Measurements from ENCODE around the gene RFC1. TPM values are rescaled to one million over a fixed set of nuclear protein-coding genes. Genes with fewer than 3 reads are reported as not detected.
A peak's percentile ranks its signal among the peaks of the same experiment; 100 is the strongest.
"Not testable (repeated sequence)": the region's sequence is repeated elsewhere in the genome, so short reads cannot be mapped to it uniquely, and the experiment has no call there.

Gene RFC1
- total RNA-seq, 2 donors from 2014 or later, result 111 to 134 TPM

- no peak overlapping the region for H3K4me3 Mint-ChIP-seq
Measured at GRCh38 chr4:39286263-39286662, 79.9 kb downstream of the RFC1 start.

GRCh38 chr4:39285853-39286252, 80.3 kb downstream of the RFC1 start:
- Mint-ChIP-seq H3K4me3 (no peak overlapping the region), H3K27ac (peak overlapping the region; percentile 41), H3K36me3 (ENCODE audit: insufficient read depth in 2 of 2) (peaks cover 2 to 22% of the 10 kb centered on the region in 2 donors), H3K4me1 (ENCODE audit: low read depth) (peaks cover 12% of the 10 kb centered on the region), H3K27me3 (ENCODE audit: low read depth) (no peaks in the 10 kb centered on the region), H3K9me3 (no peaks in the 10 kb centered on the region)
- no peak for DNase-seq
- ATAC-seq (replicated peaks in 1 of 2), result no peak

More at GRCh38 chr4:39286263-39286662, 79.9 kb downstream of the RFC1 start:
- Mint-ChIP-seq H3K36me3 (ENCODE audit: insufficient read depth in 2 of 2) (peaks cover 2 to 25% of the 10 kb centered on the region in 2 donors), H3K27ac (peak overlapping the region; percentile 1), H3K9me3 (no peaks in the 10 kb centered on the region), H3K4me1 (ENCODE audit: low read depth) (peaks cover 12% of the 10 kb centered on the region), H3K27me3 (ENCODE audit: low read depth) (no peaks in the 10 kb centered on the region)
- ATAC-seq (replicated peaks in 1 of 2), result peak in 1 of 2 donors; percentile 17
- no peak for DNase-seq

- Mint-ChIP-seq H3K4me3 (no peak overlapping the region), H3K27ac (peak overlapping the region; percentile 41), H3K27me3 (ENCODE audit: low read depth) (no peaks in the 10 kb centered on the region), H3K4me1 (ENCODE audit: low read depth) (peaks cover 12% of the 10 kb centered on the region), H3K9me3 (no peaks in the 10 kb centered on the region), H3K36me3 (ENCODE audit: insufficient read depth in 2 of 2) (peaks cover 2 to 21% of the 10 kb centered on the region in 2 donors)
- DNase-seq (no peak), ATAC-seq (replicated peaks in 1 of 2) (peak in 1 of 2 donors; percentile 57)
Measured at GRCh38 chr4:39285111-39285795, 80.9 kb downstream of the RFC1 start.

- Mint-ChIP-seq H3K4me1 (ENCODE audit: low read depth) (peaks cover 2% of the 10 kb centered on the region), H3K9me3 (no peaks in the 10 kb centered on the region), H3K36me3 (ENCODE audit: insufficient read depth in 2 of 2) (peaks cover 0 to 5% of the 10 kb centered on the region in 2 donors), H3K4me3 (no peak overlapping the region), H3K27ac (no peak overlapping the region), H3K27me3 (ENCODE audit: low read depth) (no peaks in the 10 kb centered on the region)
- DNase-seq (no peak), ATAC-seq (replicated peaks in 1 of 2) (no peak)
Measured at GRCh38 chr4:39280770-39281169, 85.4 kb downstream of the RFC1 start.

- no peaks in the 10 kb centered on the region for H3K9me3 Mint-ChIP-seq
- H3K36me3 Mint-ChIP-seq (ENCODE audit: insufficient read depth in 2 of 2), result peaks cover 2 to 11% of the 10 kb centered on the region in 2 donors
- ATAC-seq (replicated peaks in 1 of 2) (peak; percentile 16 to 27), DNase-seq (no peak)
- peak overlapping the region; percentile 25 for H3K27ac Mint-ChIP-seq
- H3K4me1 Mint-ChIP-seq (ENCODE audit: low read depth), result no peaks in the 10 kb centered on the region
- H3K4me3 Mint-ChIP-seq, result no peak overlapping the region
- H3K27me3 Mint-ChIP-seq (ENCODE audit: low read depth), result no peaks in the 10 kb centered on the region
Measured at GRCh38 chr4:39279416-39279815, 86.7 kb downstream of the RFC1 start.

GRCh38 chr4:39278476-39278875, 87.7 kb downstream of the RFC1 start:
- H3K36me3 Mint-ChIP-seq (ENCODE audit: insufficient read depth in 2 of 2), result peaks cover 2 to 7% of the 10 kb centered on the region in 2 donors

GRCh38 chr4:39277661-39278060, 88.5 kb downstream of the RFC1 start:
- not testable (repeated sequence) for H3K27ac Mint-ChIP-seq; H3K27me3 Mint-ChIP-seq (ENCODE audit: low read depth); DNase-seq; H3K9me3 Mint-ChIP-seq; H3K36me3 Mint-ChIP-seq (ENCODE audit: insufficient read depth in 2 of 2); H3K4me3 Mint-ChIP-seq; ATAC-seq (replicated peaks in 1 of 2); H3K4me1 Mint-ChIP-seq (ENCODE audit: low read depth)

More at GRCh38 chr4:39278476-39278875, 87.7 kb downstream of the RFC1 start:
- Mint-ChIP-seq H3K27me3 (ENCODE audit: low read depth) (no peaks in the 10 kb centered on the region), H3K27ac (no peak overlapping the region), H3K4me3 (no peak overlapping the region), H3K9me3 (no peaks in the 10 kb centered on the region), H3K4me1 (ENCODE audit: low read depth) (no peaks in the 10 kb centered on the region)
- DNase-seq (no peak), ATAC-seq (replicated peaks in 1 of 2) (no peak)

GRCh38 chr4:39274503-39274902, 91.7 kb downstream of the RFC1 start:
- no peaks in the 10 kb centered on the region for H3K27me3 Mint-ChIP-seq (ENCODE audit: low read depth)
- H3K4me1 Mint-ChIP-seq (ENCODE audit: low read depth), result no peaks in the 10 kb centered on the region
- peaks cover 2 to 7% of the 10 kb centered on the region in 2 donors for H3K36me3 Mint-ChIP-seq (ENCODE audit: insufficient read depth in 2 of 2)
- DNase-seq (no peak), ATAC-seq (replicated peaks in 1 of 2) (no peak)
- no peak overlapping the region for H3K4me3 Mint-ChIP-seq
- no peaks in the 10 kb centered on the region for H3K9me3 Mint-ChIP-seq
- H3K27ac Mint-ChIP-seq, result no peak overlapping the region

- ATAC-seq (replicated peaks in 1 of 2), result no peak
- no peak for DNase-seq
- Mint-ChIP-seq H3K4me1 (ENCODE audit: low read depth) (no peaks in the 10 kb centered on the region), H3K9me3 (no peaks in the 10 kb centered on the region), H3K4me3 (no peak overlapping the region), H3K27me3 (ENCODE audit: low read depth) (no peaks in the 10 kb centered on the region), H3K27ac (no peak overlapping the region), H3K36me3 (ENCODE audit: insufficient read depth in 2 of 2) (no peaks in the 10 kb centered on the region)
Measured at GRCh38 chr4:39263895-39264294, 102.3 kb downstream of the RFC1 start.

- peaks cover 0 to 5% of the 10 kb centered on the region in 2 donors for H3K36me3 Mint-ChIP-seq (ENCODE audit: insufficient read depth in 2 of 2)
- DNase-seq, result no peak
- H3K4me1 Mint-ChIP-seq (ENCODE audit: low read depth), result no peaks in the 10 kb centered on the region
- no peak overlapping the region for H3K27ac Mint-ChIP-seq
- no peaks in the 10 kb centered on the region for H3K27me3 Mint-ChIP-seq (ENCODE audit: low read depth)
- no peak overlapping the region for H3K4me3 Mint-ChIP-seq
- no peak for ATAC-seq (replicated peaks in 1 of 2)
- no peaks in the 10 kb centered on the region for H3K9me3 Mint-ChIP-seq
Measured at GRCh38 chr4:39259571-39260330, 106.4 kb downstream of the RFC1 start.

- Mint-ChIP-seq H3K4me3 (no peak overlapping the region), H3K27me3 (ENCODE audit: low read depth) (no peaks in the 10 kb centered on the region), H3K27ac (no peak overlapping the region), H3K36me3 (ENCODE audit: insufficient read depth in 2 of 2) (peaks cover 0 to 6% of the 10 kb centered on the region in 2 donors), H3K9me3 (no peaks in the 10 kb centered on the region), H3K4me1 (ENCODE audit: low read depth) (no peaks in the 10 kb centered on the region)
- DNase-seq (no peak), ATAC-seq (replicated peaks in 1 of 2) (no peak)
Measured at GRCh38 chr4:39256436-39256835, 109.7 kb downstream of the RFC1 start.

- DNase-seq, result no peak
- ATAC-seq (replicated peaks in 1 of 2), result no peak
- Mint-ChIP-seq H3K27ac (no peak overlapping the region), H3K9me3 (no peaks in the 10 kb centered on the region), H3K4me1 (ENCODE audit: low read depth) (no peaks in the 10 kb centered on the region), H3K36me3 (ENCODE audit: insufficient read depth in 2 of 2) (peaks cover 0 to 6% of the 10 kb centered on the region in 2 donors), H3K27me3 (ENCODE audit: low read depth) (no peaks in the 10 kb centered on the region), H3K4me3 (no peak overlapping the region)
Measured at GRCh38 chr4:39255871-39256270, 110.3 kb downstream of the RFC1 start.

- DNase-seq (no peak), ATAC-seq (replicated peaks in 1 of 2) (no peak)
- no peaks in the 10 kb centered on the region for H3K9me3 Mint-ChIP-seq
- no peak overlapping the region for H3K4me3 Mint-ChIP-seq
- no peaks in the 10 kb centered on the region for H3K27me3 Mint-ChIP-seq (ENCODE audit: low read depth)
- H3K36me3 Mint-ChIP-seq (ENCODE audit: insufficient read depth in 2 of 2), result peaks cover 1 to 6% of the 10 kb centered on the region in 2 donors
- no peak overlapping the region for H3K27ac Mint-ChIP-seq
- no peaks in the 10 kb centered on the region for H3K4me1 Mint-ChIP-seq (ENCODE audit: low read depth)
Measured at GRCh38 chr4:39255266-39255665, 110.9 kb downstream of the RFC1 start.

Data from activated T-cell treated with anti-CD3 and anti-CD28 coated beads, Interleukin-2, amount 50 U/mL, for 72 hours (primary cell).